Lung (tissue), 12 donors: ENCODE measurements around the gene PHAF1. TPM values are rescaled to one million over a fixed set of nuclear protein-coding genes. Genes with fewer than 3 reads are reported as not detected.
A peak's percentile ranks its signal among the peaks of the same experiment; 100 is the strongest.

Experiments used
- ATAC-seq: fragments of 200-7000 bp; cut with Tn5 transposase; one replicate; pipeline ENCODE4 v1.9.1; 2020; ENCODE audit warnings: moderate number of reproducible peaks; ENCODE audit not compliant: insufficient read depth, low FRiP score
- DNase-seq, 3 donors: peaks; one replicate each; pipeline ENCODE4 v3.0.0-alpha.2; 2013 to 2017
- H3K27ac ChIP-seq, 2 donors: one replicate each; pipeline ENCODE4 v1.5.1; 2013; ENCODE audit warnings: mild to moderate bottlenecking in 2 of 2, moderate library complexity in 2 of 2, control low read depth in 1 of 2, inconsistent platforms in 1 of 2, low read depth in 1 of 2, low read length in 1 of 2
- H3K27me3 ChIP-seq, 3 donors: one replicate each; pipeline ENCODE4 v1.5.1; 2013; ENCODE audit warnings: low read length in 2 of 3; ENCODE audit not compliant: control insufficient read depth in 3 of 3, insufficient read depth in 3 of 3
- H3K36me3 ChIP-seq, 4 donors: one replicate each; pipeline ENCODE4 v1.5.1; 2013; ENCODE audit warnings: low read length in 4 of 4, mild to moderate bottlenecking in 1 of 4, moderate library complexity in 1 of 4; ENCODE audit not compliant: control insufficient read depth in 4 of 4, insufficient read depth in 4 of 4
- H3K4me1 ChIP-seq, 5 donors: one replicate each; pipeline ENCODE4 v1.5.1; 2013; ENCODE audit warnings: low read length in 5 of 5, mild to moderate bottlenecking in 2 of 5, moderate library complexity in 1 of 5; ENCODE audit not compliant: control insufficient read depth in 5 of 5, insufficient read depth in 5 of 5
- H3K4me3 ChIP-seq: one replicate; pipeline ENCODE4 v1.5.1; 2013; ENCODE audit warnings: mild to moderate bottlenecking, control low read depth, moderate library complexity
- H3K9ac ChIP-seq, 2 donors: one replicate each; pipeline ENCODE4 v1.5.1; 2013; ENCODE audit warnings: low read length in 2 of 2, control low read depth in 1 of 2; ENCODE audit not compliant: insufficient read depth in 1 of 2
- H3K9me3 ChIP-seq, 4 donors: one replicate each; pipeline ENCODE4 v1.5.1; 2013; ENCODE audit warnings: low read length in 3 of 4, mild to moderate bottlenecking in 1 of 4, moderate library complexity in 1 of 4; ENCODE audit not compliant: control insufficient read depth in 4 of 4, insufficient read depth in 3 of 4
- WGBS, 2 donors: extraction: QIAGEN DNeasy Blood & Tissue Kit; methylation state at CpG; one replicate each; pipeline ENCODE4 v1.1.7; 2013; 5-methylcytosine and 5-hydroxymethylcytosine counted together
- polyA plus RNA-seq, 2 donors: library from polyadenylated mRNA; stranded (reverse); fragments of 200-250 nt; gene quantifications; one replicate each; pipeline ENCODE4 v1.2.1, GENCODE V29; 2013
- total RNA-seq, 2 donors: library from RNA; depleted of rRNA in 1 of 2; stranded (reverse); fragments of >200 nt in 1 of 2; gene quantifications; one replicate each; pipeline ENCODE4 v1.2.1, GENCODE V29; 2014 to 2021
- TF ChIP-seq, protein P1 (sequence below): IDR thresholded peaks from 2 replicates; pipeline ENCODE4 v1.5.1; 2012; ENCODE audit warnings: mild to moderate bottlenecking; ENCODE audit errors: control extremely low read depth, extremely low read depth
- donor health status: control.
- donor health status: control.
- donor health status: Bipolar disorder and iron deficiency.
- donor health status: healthy.
- donor health status: DM: yes; HTN: yes; CAD: no.

The PHAF1 gene
- total and polyA plus RNA-seq, 4 donors: 9.1 to 36.1 (median 13.3) TPM

DNA sequence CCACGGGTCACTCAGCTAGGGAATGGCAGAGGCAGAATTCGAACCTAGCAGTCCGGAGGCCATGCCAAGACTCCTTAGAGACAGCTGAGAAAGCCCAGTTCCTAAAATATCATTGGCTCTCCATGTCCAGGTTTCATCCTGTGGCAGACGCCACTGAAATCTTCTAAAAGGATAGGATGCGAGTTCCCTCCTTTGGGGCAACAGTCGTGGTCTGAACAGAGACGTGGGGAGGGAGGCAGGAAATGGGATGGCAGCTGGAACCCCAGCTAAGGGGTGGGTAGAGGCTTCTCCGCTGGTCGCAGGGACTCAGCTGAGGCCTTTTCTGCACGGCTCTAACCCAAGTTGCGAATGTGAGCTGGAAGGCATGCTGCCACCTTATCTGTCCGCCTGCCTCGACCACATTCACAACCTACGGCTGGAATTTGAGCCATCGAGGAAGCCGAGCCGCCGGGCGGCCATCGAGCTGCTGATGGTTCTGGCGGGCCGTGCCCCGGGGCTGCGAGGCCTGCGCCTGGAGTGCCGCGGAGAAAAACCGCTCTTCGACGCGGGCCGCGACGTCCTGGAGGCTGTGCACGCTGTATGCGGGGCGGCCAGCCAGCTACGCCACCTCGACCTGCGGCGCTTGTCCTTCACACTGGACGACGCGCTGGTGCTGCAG, 52.9 kb downstream of the PHAF1 start:
- 11 to 31% methylated on average over 44 of the region's 44 CpGs for WGBS, 2 donors
- peaks cover 0 to 5% (median 0%) of the 10 kb centered on the region in 4 donors for H3K36me3 ChIP-seq

DNA sequence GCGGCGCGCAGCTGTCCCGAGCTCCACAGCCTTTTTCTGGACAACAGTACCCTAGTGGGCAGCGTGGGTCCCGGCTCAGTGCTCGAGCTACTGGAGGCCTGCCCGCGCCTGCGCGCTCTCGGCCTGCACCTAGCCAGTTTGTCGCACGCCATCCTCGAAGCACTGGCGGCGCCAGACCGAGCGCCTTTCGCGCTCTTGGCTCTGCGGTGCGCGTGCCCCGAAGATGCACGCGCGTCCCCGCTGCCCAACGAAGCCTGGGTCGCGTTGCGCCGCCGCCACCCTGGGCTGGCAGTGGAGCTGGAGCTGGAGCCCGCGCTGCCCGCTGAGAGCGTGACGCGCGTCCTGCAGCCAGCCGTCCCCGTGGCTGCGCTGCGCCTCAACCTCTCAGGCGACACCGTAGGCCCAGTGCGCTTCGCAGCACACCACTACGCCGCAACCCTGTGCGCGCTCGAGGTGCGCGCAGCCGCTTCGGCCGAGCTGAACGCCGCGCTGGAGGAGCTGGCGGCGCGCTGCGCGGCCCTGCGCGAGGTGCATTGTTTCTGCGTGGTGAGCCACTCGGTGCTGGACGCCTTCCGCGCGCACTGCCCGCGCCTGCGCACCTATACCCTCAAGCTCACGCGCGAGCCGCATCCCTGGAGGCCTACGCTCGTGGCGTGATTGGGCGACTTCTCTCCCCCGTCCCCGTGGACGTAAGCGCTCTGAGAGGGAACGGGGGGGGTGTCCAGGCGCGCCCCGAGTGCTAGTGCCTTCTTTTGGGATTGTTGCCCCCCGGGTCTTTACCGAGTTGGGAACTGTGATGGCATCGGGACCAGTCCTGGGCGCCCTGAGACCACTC, 53.6 kb downstream of the PHAF1 start:
- peak in 2 of 3 donors; percentile 45 to 50 for DNase-seq
- TF ChIP-seq, protein P1, sequence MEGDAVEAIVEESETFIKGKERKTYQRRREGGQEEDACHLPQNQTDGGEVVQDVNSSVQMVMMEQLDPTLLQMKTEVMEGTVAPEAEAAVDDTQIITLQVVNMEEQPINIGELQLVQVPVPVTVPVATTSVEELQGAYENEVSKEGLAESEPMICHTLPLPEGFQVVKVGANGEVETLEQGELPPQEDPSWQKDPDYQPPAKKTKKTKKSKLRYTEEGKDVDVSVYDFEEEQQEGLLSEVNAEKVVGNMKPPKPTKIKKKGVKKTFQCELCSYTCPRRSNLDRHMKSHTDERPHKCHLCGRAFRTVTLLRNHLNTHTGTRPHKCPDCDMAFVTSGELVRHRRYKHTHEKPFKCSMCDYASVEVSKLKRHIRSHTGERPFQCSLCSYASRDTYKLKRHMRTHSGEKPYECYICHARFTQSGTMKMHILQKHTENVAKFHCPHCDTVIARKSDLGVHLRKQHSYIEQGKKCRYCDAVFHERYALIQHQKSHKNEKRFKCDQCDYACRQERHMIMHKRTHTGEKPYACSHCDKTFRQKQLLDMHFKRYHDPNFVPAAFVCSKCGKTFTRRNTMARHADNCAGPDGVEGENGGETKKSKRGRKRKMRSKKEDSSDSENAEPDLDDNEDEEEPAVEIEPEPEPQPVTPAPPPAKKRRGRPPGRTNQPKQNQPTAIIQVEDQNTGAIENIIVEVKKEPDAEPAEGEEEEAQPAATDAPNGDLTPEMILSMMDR: no peak
- no peak for ATAC-seq
- no peak overlapping the region for H3K9ac ChIP-seq
- peaks cover 0 to 81% (median 68%) of the 10 kb centered on the region in 3 donors for H3K27me3 ChIP-seq
- H3K4me3 ChIP-seq: no peak overlapping the region
- H3K36me3 ChIP-seq: peaks cover 0 to 5% (median 0%) of the 10 kb centered on the region in 4 donors
- H3K27ac ChIP-seq: no peak overlapping the region
- peaks cover 0 to 2% (median 0%) of the 10 kb centered on the region in 4 donors for H3K9me3 ChIP-seq
- H3K4me1 ChIP-seq: peaks cover 0 to 42% (median 12%) of the 10 kb centered on the region in 5 donors
- WGBS, 2 donors: 1 to 14% methylated on average over 90 to 99 of the region's 99 CpGs

More for the DNA sequence above, 52.9 kb downstream of the PHAF1 start:
- Histone ChIP-seq H3K27ac (no peak overlapping the region), H3K9ac (no peak overlapping the region), H3K4me3 (no peak overlapping the region), H3K4me1 (peaks cover 0 to 42% (median 12%) of the 10 kb centered on the region in 5 donors), H3K27me3 (peaks cover 0 to 78% (median 67%) of the 10 kb centered on the region in 3 donors), H3K9me3 (peaks cover 0 to 2% (median 0%) of the 10 kb centered on the region in 4 donors)
- no peak for DNase-seq
- TF ChIP-seq, protein P1: no peak
- no peak for ATAC-seq

DNA sequence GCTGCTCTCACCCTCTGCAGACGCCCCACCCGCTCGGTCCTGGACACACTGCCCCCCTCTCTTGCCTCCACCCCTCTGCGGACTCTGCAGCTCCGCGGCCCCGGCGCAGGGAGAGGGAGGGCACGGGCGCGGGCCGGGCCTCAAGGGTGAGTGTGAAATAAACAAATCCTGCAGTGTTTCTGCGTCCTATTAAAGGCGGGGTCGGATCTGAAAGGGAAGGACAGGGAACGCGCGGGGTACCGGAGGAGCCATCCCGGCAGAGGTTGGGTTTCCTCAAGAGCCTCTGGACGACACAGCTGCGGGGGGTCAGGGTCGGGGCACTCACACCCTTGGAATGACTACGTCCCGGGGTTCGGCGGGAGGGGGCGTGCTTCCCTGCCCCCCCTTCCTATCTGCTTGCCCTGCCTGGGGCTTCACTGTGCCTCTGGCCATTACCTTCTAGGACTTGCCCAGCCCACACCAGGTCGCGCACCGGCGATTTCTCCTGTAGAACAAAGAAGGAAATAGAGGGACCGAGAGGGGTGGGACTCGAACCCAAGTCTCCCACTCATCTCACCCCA, 54.3 kb downstream of the PHAF1 start:
- ATAC-seq (no peak), DNase-seq (no peak)
- TF ChIP-seq, protein P1: no peak
- Histone ChIP-seq H3K4me1 (peaks cover 0 to 40% (median 9%) of the 10 kb centered on the region in 5 donors), H3K9ac (no peak overlapping the region), H3K9me3 (peaks cover 0 to 2% (median 0%) of the 10 kb centered on the region in 4 donors), H3K27me3 (peaks cover 0 to 83% (median 62%) of the 10 kb centered on the region in 3 donors), H3K4me3 (no peak overlapping the region), H3K27ac (no peak overlapping the region), H3K36me3 (peaks cover 0 to 5% (median 0%) of the 10 kb centered on the region in 4 donors)
- WGBS, 2 donors: 1 to 2% methylated on average over 32 to 34 of the region's 34 CpGs
